Tongue (tissue), 2 donors: ENCODE data around the gene DLK2. TPM values are rescaled to one million over a fixed set of nuclear protein-coding genes. Genes with fewer than 3 reads are reported as not detected.
A peak's percentile ranks its signal among the peaks of the same experiment; 100 is the strongest.
"Not testable (repeated sequence)": the region's sequence is repeated elsewhere in the genome, so short reads cannot be mapped to it uniquely, and the experiment has no call there.

Source experiments
- DNase-seq: peaks from one replicate; pipeline ENCODE4 v3.0.0-alpha.2; 2015
- total RNA-seq: library from RNA; depleted of rRNA; stranded (reverse); fragments of >200 nt; gene quantifications from one replicate; pipeline ENCODE4 v1.2.3, GENCODE V29; 2014

The DLK2 gene
- total RNA-seq, 1 donor from 2014 or later = 5.2 TPM

DNA sequence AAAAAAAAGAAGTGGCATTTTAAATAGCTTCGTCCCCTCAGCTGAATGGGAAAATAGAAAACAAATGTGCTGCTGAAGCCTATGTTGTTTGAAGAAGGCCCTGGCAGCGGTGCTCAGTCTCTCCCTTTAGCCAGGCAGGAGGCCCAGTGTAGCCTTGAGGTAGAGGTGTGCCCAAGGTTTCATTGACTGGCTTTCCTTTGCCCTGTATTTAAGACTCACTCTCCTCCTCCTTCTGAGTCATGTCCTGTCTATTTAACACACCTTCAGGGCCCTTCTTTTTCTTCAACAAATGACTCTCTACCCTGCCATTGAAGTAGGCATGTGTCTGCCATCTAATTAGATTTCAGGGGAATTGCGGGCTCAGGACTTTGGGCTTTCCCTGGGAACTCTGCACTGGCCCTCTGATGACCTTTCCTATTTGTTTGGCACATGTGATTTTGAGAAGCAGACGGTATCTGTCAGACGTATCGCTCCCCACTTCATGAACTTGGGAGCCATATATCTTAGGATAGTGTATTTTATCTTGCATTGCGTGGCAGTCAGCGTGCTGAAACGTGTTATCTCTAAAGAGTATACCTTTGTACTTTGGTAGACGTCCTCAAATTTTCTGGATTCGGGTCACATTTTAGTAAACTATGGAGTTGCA, 26.4 kb upstream of the DLK2 start:
- DNase-seq = no peak

DNA sequence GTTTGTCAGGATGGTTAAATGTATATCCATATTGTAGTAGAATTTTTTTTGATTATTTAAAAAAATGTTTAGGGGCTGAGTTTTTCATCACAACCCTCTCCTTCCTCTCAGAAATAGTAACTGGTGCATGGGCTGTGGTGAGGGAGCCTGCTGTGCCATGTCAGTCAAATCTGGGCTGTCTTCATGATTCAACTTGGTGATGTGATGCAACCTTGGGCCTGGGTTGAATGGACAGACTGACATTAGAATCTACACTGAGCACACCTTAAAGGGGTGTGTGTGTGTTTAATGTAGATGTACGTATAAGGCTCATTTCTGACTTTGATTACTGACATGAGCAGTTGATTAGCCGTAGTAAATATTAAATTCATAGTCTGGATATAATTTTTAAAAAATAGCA, 25.7 kb upstream of the DLK2 start:
- no peak for DNase-seq

DNA sequence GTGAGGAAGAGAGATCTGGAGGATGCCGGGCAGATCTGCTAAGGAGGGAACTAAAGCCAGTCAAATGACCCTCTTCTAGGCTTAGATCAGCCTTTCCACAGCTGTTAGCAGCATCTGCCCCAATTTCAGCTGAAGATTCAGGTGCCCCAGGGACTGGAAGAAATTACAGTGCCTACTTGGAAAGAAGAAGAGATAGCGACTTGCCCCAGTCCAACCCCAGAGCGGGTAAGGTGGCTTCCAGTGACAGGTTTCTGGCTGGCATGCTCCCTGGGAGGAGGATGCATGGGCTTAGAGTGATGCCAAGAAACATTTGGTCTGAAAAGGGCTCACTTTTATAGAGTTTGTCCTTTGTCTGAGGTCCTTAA, 22.6 kb upstream of the DLK2 start:
- no peak for DNase-seq

DNA sequence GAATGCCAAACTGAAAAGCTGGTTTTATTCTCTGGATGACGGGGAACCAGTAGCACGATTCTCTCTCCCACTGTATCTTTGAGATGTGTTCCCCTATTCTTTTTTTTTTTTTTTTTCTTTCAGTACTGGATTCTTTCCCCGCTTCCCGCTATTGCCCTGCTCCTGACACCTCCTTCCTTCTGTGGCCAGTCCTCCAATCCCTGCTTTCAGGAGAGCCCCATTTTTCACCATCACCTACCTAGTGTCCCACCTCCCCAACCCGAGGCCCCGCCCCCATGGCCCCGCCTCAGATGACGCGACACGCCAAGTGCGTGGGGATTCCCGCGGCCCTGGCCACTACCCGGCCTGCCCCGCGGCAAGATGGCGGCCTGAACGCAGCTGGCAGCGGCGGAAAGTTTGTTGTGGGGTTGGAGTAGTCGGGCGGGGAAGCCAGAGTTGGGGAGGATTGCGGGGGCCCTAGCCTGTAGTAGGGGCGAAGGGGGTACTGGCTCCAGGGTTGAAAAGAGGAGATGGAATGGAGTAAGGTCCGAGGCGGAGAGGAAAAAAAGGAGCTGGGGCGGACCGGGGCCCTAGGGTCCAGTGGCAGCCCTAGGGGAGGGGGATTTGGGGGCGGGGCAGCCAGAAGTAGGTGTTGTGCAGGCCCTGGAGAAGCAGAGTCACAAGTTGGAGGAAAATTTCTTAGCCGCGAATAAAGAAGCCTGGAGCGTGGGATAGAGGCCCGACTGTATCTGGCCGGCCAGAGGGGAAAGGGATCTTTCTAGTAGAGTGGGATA, 22.1 kb upstream of the DLK2 start, which contains the start of gene TJAP1:
TJAP1 (plus strand) TSS at position 336 of the 773 bp plus-strand sequence. CDS start 21,432 bp downstream, outside the sequence.
- peak; percentile 97 for DNase-seq

DNA sequence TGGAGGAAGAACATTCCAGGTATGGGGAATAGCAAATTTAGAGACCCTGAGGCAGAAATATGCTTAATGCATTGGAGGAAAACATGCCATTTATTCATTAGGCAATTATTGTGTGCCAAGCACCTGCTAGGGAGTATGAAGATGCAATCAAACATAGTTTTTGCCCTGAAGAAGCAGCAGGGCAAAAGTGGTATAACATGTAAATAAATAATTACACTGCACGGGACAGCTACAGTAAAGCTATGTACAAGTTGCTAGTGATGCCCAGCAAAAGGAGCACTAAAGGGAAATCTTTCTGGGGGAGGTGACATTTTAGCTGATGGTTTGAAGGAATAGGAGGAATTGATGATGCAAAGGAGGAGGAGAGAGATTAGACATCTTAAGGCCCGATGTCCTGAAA, 21.4 kb upstream of the DLK2 start:
- DNase-seq = no peak

DNA sequence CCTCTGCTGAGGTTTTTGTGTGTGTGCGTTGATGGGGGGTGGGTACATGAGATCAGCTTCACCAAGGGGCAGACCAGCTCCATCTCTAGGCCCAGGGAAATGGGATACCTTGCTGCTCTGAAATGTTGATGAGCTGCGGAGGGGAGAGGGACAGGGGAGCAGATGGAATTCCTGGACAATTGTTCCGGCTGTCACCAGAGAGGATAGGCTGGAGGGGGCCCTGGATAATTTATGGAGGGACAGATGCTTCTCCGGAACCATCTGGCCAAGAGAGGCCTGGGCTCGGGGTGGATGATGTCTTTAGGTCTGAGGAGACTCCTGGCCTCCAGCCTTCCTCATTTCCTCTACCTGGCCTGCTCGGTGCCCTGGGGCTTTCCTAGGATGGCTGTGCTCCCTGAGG, 20.2 kb upstream of the DLK2 start:
- DNase-seq = peak; percentile 57

DNA sequence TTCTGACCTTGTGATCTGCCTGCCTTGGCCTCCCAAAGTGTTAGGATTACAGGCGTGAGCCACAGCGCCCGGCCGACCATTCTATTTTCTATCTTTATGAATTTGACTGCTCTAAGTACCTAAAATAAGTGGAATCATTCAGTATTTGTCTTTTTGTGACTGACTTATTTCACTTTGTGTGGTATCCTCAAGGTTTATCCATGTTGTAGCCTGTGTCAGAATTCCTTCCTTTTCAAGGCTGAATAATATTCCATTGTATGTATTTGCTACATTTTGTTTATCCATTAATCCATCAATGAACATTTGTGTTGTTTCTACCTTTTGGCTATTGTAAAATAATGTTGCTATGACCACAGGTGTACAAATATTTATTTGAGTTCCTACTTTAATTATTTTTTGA, 17.2 kb upstream of the DLK2 start:
- no peak for DNase-seq

DNA sequence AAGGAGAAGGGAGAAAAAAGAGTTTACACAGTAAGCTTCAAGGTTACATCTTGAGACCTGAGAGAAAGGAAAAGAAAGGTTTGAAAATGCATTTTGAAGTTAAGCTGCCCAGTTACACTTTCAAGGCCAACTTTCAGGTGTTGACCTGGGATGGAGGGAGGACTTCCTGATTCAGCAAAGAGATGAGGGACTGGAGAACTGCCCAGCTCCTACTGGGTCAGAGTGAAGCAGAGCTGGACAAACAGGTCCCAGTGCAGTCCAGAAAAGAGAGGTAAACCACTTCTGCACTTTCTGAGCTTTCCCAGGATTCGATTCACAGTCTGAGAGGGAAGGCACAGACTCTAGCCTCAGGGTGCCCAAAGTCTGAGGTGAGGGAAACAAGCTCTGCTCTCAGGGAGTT, 16.1 kb upstream of the DLK2 start:
- DNase-seq = no peak

DNA sequence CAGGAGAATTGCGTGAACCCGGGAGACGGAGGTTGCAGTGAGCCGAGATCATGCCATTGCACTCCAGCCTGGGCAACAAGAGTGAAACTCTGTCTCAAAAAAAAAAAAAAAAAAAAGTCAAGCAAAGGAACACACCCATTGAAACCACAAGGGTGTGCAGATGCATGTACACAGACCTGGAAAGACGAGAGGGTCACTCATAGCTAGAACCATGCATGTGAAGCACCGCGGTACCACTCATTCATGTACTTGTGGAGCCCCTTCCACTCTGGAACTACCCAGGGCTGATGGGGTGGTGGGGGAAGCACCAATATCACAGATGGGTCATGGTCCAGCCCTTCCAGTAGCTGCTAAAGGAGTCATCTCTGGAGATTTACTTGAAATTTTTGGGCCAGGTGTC, 14.6 kb upstream of the DLK2 start:
- DNase-seq = no peak

DNA sequence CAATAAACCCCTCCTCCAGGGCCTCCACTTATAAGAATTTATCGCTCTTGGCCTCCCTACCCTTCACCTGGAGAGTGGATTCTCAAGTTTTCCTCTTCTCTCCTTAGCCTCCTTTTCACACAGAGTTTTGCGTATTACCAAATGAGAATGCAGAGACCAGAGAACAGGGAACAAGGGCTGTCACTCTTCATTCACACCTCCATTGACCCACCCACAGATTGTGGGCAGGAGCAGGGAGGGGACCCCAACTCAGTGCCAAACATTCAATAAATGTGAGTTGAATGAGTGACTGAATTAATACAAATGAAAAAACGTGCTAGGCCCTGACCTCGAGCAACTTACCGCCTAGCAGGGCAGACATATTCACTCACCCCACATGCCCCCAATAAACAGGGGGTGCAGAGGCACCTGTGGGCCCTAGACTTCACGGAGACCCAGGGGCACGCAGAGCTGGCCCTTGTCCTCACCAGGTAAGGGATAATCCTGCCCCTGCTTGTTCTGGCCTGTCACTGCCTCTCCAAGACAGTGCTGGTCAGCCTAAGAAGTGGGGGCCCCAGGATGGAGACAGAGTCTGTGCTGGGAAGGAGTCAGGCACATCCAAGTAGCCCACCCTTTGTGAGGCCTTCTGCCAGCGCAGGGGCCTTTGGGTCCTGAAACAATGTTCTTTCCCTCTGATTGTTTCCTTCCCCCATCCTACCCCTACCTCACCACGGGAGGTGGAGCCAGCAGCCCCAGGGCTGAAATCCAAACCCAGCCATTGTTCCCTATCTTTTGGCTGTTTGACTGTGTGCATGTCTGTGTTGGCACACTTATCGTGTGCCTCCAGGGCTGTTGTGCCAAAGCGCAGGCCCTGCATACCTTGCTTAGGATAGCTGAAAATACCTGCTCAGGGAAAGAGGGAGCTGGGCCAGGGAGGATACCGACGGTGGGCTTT, 13.7 kb upstream of the DLK2 start:
- no peak for DNase-seq

DNA sequence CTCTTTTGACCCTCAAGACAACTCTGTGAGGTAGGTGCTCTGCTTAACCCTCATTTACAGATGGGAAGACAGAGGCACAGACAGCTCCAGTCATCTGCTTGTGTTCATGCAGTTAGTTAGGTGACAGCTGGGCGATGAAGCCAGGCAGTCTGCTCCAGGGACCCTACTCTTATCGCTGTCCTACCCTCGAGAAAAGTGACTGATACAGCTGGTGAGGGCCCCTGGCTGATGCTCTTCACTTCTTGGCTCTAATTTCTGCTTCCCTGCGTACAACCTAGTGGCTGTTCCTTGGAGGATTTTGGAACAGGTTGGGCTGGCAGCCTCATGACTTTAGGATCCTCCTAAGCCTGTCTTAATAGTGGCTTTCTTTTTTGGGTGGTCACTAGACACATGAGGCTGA, 12.9 kb upstream of the DLK2 start:
- DNase-seq = no peak

DNA sequence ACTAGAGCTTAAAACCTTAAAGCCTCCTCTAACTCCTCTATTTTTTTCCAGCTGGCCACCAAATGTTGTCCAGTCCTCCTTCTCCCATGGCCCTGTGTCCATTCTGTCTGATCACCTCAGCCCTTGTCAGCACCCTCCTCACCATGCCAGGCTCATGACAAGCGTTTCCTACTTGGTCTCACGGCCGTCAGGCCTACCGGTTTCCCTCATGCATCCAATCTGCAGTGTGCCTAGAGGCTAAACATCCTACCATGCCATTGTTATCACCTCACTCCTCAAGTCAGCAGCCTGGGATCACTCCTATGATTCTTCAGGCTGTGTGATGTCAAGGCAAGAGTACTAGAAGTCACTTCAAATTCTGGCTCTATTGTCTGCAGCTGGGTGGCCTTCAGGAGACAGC, 12.4 kb upstream of the DLK2 start:
- no peak for DNase-seq

DNA sequence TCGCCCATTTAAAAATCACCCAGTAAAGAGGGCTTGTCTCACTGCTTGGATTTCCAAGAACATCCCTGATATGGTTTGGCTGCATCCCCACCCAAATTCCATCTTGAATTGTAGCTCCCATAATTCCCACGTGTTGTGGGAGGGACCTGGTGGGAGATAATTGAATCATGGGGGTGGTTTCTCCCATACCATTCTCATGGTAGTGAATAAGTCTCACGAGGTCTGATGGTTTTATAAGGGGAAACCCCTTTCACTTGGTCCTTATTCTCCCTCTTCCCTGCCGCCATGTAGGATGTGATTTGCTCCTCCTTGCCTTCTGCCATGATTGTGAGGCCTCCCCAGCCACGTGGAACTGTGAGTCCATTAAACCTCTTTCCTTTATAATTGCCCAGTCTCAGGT, 11.9 kb upstream of the DLK2 start:
- not testable (repeated sequence) for DNase-seq

DNA sequence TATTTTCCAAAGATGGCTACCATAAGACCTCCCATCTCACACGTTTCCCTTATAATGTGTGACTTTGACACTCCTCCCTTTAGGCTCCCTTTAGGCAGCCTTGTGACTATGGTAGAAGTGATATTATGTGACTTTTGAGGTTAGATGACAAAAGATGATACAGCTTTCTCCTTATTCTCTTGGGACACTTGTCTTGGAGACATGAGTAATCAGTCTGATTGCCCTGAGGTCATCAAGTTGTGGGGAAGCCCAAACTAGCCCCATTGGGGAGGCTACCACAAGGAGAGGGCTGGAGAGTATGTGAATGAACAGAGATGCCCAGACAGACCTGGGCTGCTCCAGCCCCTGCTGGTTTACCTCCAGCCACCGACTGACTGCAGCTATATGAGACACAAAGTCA, 10.6 kb upstream of the DLK2 start:
- DNase-seq = no peak

DNA sequence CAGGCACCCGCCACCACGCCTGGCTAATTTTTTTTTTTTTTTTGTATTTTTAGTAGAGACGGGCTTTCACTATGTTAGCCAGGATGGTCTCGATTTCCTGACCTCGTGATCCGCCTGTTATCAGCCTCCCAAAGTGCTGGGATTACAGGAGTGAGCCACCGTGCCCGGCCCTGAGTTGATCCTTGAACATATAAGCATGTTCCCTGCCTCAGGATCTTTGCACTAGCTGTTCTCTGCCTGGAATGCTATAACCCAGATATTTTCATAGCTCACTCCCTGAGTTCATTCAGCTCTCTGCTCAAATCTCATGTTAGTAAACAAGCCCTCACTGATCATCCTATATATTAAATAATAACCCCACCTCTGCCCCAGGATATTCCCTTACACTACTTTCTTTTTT, 9.0 kb upstream of the DLK2 start:
- DNase-seq = no peak

DNA sequence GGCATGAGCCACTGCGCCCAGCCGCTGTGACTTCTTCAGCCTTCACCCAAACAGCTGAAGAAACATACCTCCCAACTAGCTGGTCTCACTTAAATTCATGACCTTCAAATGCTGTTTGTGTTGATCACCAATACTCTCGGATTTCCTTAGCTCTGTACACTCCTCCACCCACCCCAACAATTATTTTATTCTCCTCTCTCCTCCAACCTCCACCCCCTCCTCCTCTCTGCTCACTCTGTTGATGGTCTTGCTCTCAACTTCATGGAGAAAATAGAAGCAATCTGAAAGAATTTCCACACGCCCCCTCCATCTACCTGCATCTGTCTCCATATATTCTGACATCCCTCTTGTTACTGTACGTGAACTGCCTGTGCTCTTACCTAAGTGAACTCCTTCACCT, 6.6 kb upstream of the DLK2 start:
- DNase-seq = no peak

DNA sequence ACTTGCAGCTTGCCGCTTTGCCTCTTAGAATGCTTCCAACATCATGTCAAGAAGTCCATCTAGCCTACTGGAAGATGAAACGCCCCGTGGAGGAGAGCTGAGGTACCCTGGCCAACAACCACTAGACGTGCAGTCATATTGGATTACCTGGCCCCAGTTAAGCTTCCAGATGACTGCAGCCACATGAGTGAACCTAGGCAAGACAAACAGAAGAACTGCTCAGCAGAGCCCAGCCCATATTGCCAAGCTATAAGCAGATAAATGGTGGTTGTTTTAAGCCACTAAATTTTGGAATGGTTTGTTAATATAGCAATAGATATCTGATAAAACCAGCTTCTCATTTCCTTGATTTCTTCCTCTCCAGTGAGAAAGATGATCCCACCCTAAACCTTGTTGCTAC, 4.7 kb upstream of the DLK2 start:
- no peak for DNase-seq

DNA sequence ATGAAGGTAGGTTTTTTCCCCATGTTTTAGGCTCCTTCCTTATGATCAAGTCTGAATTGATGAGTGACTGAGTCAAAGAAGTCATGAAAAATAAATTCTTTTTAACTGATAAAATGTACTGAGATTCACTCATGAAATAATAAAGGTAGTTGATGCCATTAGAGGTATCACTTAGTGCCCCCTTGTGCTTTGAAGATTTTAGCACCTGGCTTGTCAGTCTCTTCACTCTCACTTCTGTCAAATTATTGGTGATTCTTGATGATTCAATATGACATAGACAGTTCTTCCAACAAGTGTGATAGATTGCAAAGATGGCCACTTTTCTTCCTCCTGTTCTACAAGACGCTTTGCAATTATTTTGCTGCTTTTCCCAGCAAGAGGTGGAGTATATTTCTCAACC, 4.2 kb upstream of the DLK2 start:
- no peak for DNase-seq

DNA sequence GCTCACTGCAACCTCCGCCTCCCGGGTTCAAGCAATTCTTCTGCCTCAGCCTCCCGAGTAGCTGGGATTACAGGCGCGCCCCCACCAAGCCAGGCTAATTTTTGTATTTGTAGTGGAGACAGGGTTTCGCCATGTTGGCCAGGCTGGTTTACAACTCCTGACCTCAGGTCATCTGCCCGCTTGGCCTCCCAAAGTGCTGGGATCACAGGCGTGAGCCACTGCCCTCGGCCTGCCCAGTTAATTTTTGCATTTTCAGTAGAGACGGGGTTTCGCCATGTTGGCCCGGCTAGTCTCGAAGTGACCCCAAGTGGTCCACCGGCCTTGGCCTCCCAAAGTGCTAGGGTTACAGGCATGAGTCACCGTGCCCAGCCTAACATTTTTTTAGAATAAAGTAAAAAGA, 2.8 kb upstream of the DLK2 start:
- DNase-seq = not testable (repeated sequence)

DNA sequence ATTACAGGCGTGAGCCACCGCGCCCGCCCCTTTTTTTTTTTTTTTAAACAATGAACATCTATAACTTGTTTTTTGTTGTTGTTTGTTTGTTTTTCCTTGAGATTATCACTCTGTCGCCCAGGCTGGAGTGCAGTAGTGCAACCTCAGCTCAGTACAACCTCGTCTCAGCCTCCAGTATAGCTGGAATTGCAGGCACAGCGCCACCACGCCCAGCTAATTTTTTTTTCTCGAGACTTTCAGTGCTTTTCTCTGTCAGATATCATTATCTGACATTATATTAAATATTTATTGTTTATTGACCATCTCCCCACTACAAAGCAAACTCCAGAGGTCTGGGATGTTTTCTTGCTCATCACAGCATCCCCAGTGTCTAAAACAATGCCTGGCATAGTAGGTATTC, 2.3 kb upstream of the DLK2 start:
- no peak for DNase-seq

DNA sequence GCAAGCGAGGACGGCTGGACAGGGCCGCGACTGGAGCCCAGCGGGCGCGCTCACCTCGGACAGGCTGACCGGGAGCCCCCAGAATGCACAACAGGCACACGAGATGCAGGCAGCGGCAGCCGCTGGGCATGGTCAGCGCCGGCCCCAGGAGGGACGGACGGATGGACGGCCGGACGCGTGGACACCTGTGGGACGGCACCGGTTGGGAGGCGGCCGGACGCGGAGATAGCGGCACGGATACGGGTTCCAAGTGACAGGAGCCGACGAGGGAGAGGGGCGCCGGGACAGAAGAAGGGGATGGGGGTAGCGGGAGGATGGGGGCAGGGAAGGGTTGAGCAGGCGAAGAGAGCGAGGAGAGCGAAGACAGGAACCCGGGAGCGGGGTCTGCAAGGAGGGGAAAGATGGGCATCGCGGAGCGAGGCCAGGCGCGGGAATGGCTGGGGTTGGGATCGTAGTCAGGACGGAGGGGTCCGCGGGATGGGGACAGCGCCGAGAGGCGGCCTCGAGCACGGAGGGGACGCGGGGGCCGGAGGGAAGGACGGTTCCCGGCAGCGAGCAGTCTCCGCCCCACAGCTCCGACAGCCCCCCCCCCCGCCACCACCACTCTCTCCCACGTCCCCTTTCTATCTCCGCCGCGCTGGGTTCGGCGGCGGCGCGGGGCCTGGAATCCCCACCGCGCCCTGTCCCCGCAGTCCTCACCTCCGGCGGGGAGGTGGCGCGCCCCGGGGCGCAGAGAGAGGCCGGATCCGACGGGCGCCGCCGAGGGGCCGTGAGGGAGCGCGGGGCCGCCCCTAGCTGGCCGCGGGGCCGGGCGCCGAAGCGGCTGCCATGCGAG, 435 bp downstream of the DLK2 start:
- peak; percentile 86 for DNase-seq

DNA sequence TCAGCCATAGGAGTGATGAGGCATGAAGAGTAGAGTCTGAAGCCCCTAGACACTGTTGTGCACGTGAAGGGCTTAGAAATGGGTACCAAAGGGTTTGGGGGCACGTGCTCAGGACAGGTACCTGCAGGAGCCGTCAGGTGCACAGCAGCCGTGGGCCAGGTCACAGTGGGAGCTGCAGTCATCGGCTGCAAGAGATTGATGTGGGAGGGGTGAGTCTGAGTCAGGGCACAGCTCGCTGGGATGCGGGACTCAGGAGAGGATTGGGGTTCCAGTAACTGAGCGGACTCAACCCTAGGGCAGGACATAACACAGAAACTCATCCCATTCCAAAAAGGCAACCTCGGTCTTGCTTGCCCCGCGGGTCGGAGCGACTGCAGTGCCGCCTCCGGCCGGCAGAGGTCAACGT, 1.1 kb downstream of the DLK2 start:
- DNase-seq = no peak
